COLO829 (cell line): ENCODE results near the gene ASS1.
A peak's percentile ranks its signal among the peaks of the same experiment; 100 is the strongest.
"Not testable (repeated sequence)": the region's sequence is repeated elsewhere in the genome, so short reads cannot be mapped to it uniquely, and the experiment has no call there.

Experiments
- DNase-seq: peaks from one replicate; pipeline ENCODE4 v3.0.0; 2012; ENCODE audit warnings: low spot score

ASS1 gene

GRCh38 chr9:130434656-130435055, 10.1 kb upstream of the ASS1 start:
- DNase-seq: not testable (repeated sequence)

GRCh38 chr9:130437011-130437789, 7.6 kb upstream of the ASS1 start:
- no peak for DNase-seq

GRCh38 chr9:130438382-130438981, 6.3 kb upstream of the ASS1 start:
- no peak for DNase-seq

- DNase-seq: no peak
Measured at GRCh38 chr9:130441031-130441430, 3.7 kb upstream of the ASS1 start.

GRCh38 chr9:130442746-130443455, 1.9 kb upstream of the ASS1 start:
- DNase-seq: no peak

- no peak for DNase-seq
Measured at GRCh38 chr9:130443456-130443801, 1.3 kb upstream of the ASS1 start.

- DNase-seq: no peak
Measured at GRCh38 chr9:130443840-130444492, 795 bp upstream of the ASS1 start.

GRCh38 chr9:130445268-130445983, 665 bp downstream of the ASS1 start:
- no peak for DNase-seq

- DNase-seq: no peak
Measured at GRCh38 chr9:130446101-130446861, 1.5 kb downstream of the ASS1 start.

GRCh38 chr9:130447193-130447816, 2.5 kb downstream of the ASS1 start:
- no peak for DNase-seq

- DNase-seq: no peak
Measured at GRCh38 chr9:130448035-130448624, 3.4 kb downstream of the ASS1 start.

GRCh38 chr9:130448771-130449603, 4.2 kb downstream of the ASS1 start:
- DNase-seq: no peak

GRCh38 chr9:130450344-130451003, 5.7 kb downstream of the ASS1 start:
- no peak for DNase-seq

GRCh38 chr9:130451004-130451390, 6.2 kb downstream of the ASS1 start:
- no peak for DNase-seq

GRCh38 chr9:130451509-130452388, 7.0 kb downstream of the ASS1 start:
- peak; percentile 87 for DNase-seq

GRCh38 chr9:130452835-130453234, 8.1 kb downstream of the ASS1 start:
- no peak for DNase-seq

GRCh38 chr9:130453487-130453886, 8.7 kb downstream of the ASS1 start:
- DNase-seq: no peak
